Common myeloid progenitor, CD34-positive (primary cell): Measurements from ENCODE around the gene FAM229A.

Experiments
- CTCF ChIA-PET: fragments of 350-600 bp; sonication (Branson Sonifier 250); formaldehyde crosslinking; loops from one replicate; lab custom pipeline; 2021; ENCODE audit warnings: antibody characterized with exemption; lab: Charles Lee
- POLR2A ChIA-PET: fragments of 350-600 bp; sonication (Branson Sonifier 250); formaldehyde crosslinking; loops from one replicate; lab custom pipeline; 2021; ENCODE audit warnings: antibody characterized with exemption; lab: Charles Lee
- DNase-seq, 3 donors: peaks; one replicate each; pipeline versions ENCODE4 v3.0.0 to v3.0.0-alpha.2; 2013
- H3K27ac ChIP-seq, 2 experiments: 1 replicate in 1 of 2; 2 replicates in 1 of 2; pipeline ENCODE4 v1.7.0; 2013; ENCODE audit warnings: inconsistent platforms in 2 of 2, low read length in 2 of 2, mild to moderate bottlenecking in 2 of 2, low read depth in 1 of 2, moderate library complexity in 1 of 2; ENCODE audit not compliant: severe bottlenecking in 2 of 2, insufficient read depth in 1 of 2, poor library complexity in 1 of 2
- H3K27me3 ChIP-seq, 5 experiments: replicated peaks in 2 of 5; 1 replicate in 3 of 5; 2 replicates in 2 of 5; pipeline versions ENCODE4 v1.6.1 to v1.7.0; 2013; ENCODE audit warnings: low read length in 4 of 5, mild to moderate bottlenecking in 2 of 5, moderate library complexity in 2 of 5, inconsistent platforms in 1 of 5; ENCODE audit not compliant: insufficient read depth in 5 of 5, control insufficient read depth in 4 of 5
- H3K36me3 ChIP-seq, 4 experiments: 1 replicate in 2 of 4; 2 replicates in 2 of 4; pipeline versions ENCODE4 v1.6.1 to v1.7.0; 2013; ENCODE audit warnings: low read length in 3 of 4, control low read depth in 1 of 4, mild to moderate bottlenecking in 1 of 4; ENCODE audit not compliant: control insufficient read depth in 4 of 4, insufficient read depth in 4 of 4
- H3K4me1 ChIP-seq, 4 experiments: 1 replicate in 3 of 4; 2 replicates in 1 of 4; pipeline versions ENCODE4 v1.6.1 to v1.7.1; 2013; ENCODE audit warnings: low read length in 3 of 4, mild to moderate bottlenecking in 3 of 4, control low read depth in 1 of 4, inconsistent platforms in 1 of 4, moderate library complexity in 1 of 4; ENCODE audit not compliant: control insufficient read depth in 4 of 4, insufficient read depth in 4 of 4; ENCODE audit errors: control extremely low read depth in 1 of 4
- H3K4me3 ChIP-seq, 7 experiments: 1 replicate in 4 of 7; 2 replicates in 3 of 7; pipeline versions ENCODE4 v1.5.1 to v1.7.0; 2013; ENCODE audit warnings: mild to moderate bottlenecking in 7 of 7, low read length in 6 of 7, moderate library complexity in 6 of 7, inconsistent platforms in 2 of 7, low read depth in 2 of 7, control low read depth in 1 of 7; ENCODE audit not compliant: insufficient read depth in 4 of 7, control insufficient read depth in 1 of 7; ENCODE audit errors: extremely low read depth in 1 of 7
- H3K9me3 ChIP-seq, 5 experiments: 1 replicate in 4 of 5; 2 replicates in 1 of 5; pipeline versions ENCODE4 v1.6.1 to v1.7.1; 2013; ENCODE audit warnings: low read length in 4 of 5, mild to moderate bottlenecking in 2 of 5, inconsistent platforms in 1 of 5, low read depth in 1 of 5, moderate library complexity in 1 of 5; ENCODE audit not compliant: control insufficient read depth in 4 of 5, insufficient read depth in 2 of 5; ENCODE audit errors: control extremely low read depth in 1 of 5
- WGBS: methylation state at CpG from one replicate; pipeline ENCODE4 v1.1.5; 2013; ENCODE audit not compliant: insufficient coverage; 5-methylcytosine and 5-hydroxymethylcytosine counted together

The FAM229A gene

GRCh38 chr1:32377541-32378220 is 15.4 kb upstream of the FAM229A start:
- H3K9me3 ChIP-seq, result no peaks in the 10 kb centered on the region
- no peaks in the 10 kb centered on the region for H3K27me3 ChIP-seq
- POLR2A ChIA-PET, result interaction anchor here (0.9 to 1.2 kb wide), 2 partner anchors 9 to 17 kb away, joined by 3 to 4 read pairs; partner anchors contain the start of gene BSDC1
- H3K27ac ChIP-seq, result no peak overlapping the region
- peaks cover 0 to 3% (median under 1%) of the 10 kb centered on the region in 4 experiments for H3K4me1 ChIP-seq
- over 99% methylated on average over 11 of the region's 12 CpGs for WGBS
- H3K4me3 ChIP-seq, result no peak overlapping the region
- no peak for DNase-seq
- CTCF ChIA-PET, result interaction anchor here (0.8 to 2.6 kb wide), 5 partner anchors 12 to 40 kb away, joined by 3 to 5 read pairs (median 4); no protein-coding TSS in a partner anchor
- H3K36me3 ChIP-seq, result peaks cover 16 to 86% (median 70%) of the 10 kb centered on the region in 4 experiments

- CTCF ChIA-PET, result interaction anchor here (0.7 to 1.8 kb wide), 7 partner anchors 11 to 160 kb away, joined by 3 to 4 read pairs (median 4); no protein-coding TSS in a partner anchor
- Histone ChIP-seq H3K4me3 (no peak overlapping the region), H3K36me3 (peaks cover 13 to 82% (median 67%) of the 10 kb centered on the region in 4 experiments), H3K4me1 (peaks cover 0 to 16% (median 10%) of the 10 kb centered on the region in 4 experiments), H3K27me3 (no peaks in the 10 kb centered on the region), H3K9me3 (no peaks in the 10 kb centered on the region), H3K27ac (no peak overlapping the region)
- WGBS, result 98% methylated on average over 5 of the region's 11 CpGs
- DNase-seq, result no peak
- POLR2A ChIA-PET, result interaction anchor here (0.6 kb wide), 1 partner anchor 76 kb away, joined by 5 read pairs; no protein-coding TSS in a partner anchor
These were observed 13.9 kb upstream of the FAM229A start for GRCh38 chr1:32376199-32376598.

DNA sequence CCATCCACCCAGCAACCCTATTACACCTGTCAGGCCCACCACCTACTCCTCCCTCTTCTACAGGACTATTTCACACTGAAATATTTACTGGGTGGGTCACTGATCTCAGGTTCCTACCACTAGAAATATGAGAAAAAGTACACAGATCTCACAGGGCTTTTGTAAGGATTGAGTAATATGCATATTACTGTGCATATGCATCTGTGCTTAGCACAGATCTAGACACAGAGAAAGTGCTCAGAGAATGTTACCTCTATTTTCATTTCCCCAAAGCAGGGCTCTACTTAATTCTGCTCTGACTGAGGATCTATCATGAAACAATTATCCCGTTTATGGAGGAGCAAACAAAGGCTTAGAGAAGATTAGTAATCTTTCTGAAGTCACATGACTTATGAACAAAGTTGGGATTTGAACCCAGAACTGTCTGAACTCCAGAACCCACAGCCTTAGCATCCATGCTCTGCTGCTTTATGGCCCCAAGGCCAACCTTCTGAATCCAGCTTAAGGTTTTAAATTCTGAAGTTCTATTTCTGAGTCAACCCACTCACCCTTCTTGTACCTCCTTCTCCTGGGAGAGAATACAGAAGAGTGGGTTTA is 11.8 kb upstream of the FAM229A start:
- no peak for DNase-seq
- no peaks in the 10 kb centered on the region for H3K27me3 ChIP-seq
- H3K36me3 ChIP-seq, result peaks cover 8 to 70% (median 61%) of the 10 kb centered on the region in 4 experiments
- no peak overlapping the region for H3K27ac ChIP-seq
- POLR2A ChIA-PET, result interaction anchor here (1.6 to 2.3 kb wide), 2 partner anchors 11 to 38 kb away, joined by 3 to 7 read pairs; partner anchors contain the start of genes FAM229A, MARCKSL1 and TSSK3
- H3K4me3 ChIP-seq, result no peak overlapping the region
- H3K4me1 ChIP-seq, result peaks cover 0 to 16% (median 10%) of the 10 kb centered on the region in 4 experiments
- CTCF ChIA-PET, result interaction anchor here (1.1 kb wide), 1 partner anchor 15 kb away, joined by 3 read pairs; no protein-coding TSS in a partner anchor
- 100% methylated on average over 1 of the region's 1 CpG for WGBS
- H3K9me3 ChIP-seq, result no peaks in the 10 kb centered on the region

DNA sequence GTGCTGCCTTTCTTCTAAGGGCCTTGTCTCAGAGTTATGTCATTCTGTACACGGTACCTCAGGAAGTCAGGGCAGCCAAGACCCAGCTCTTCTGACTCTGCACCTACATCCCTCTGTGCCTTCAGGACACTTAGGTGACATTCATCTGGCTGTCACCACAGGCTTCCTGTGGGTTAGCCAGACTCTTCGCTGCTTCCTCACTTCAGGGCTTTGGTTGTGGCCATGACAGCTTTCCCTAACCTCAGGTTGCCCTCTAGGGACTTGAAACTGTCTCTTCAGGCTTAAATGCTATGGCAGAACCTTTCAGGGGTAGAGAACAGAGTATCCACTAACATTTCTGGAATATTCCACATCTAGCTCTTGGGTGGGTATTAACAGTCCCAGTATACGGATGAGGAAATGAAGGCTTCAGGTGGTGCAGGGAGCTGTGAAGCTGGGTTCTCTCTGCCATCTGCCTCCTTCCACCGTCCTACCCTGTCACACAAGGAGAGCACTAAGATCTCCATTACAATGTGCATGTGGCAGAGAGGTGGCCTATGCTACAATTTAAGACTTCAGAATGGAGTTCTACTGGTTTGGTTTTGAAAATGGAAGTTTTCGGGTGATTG is 10.0 kb upstream of the FAM229A start:
- peak; percentile 74 to 94 (median 94) for DNase-seq
- POLR2A ChIA-PET, result interaction anchor here (0.5 to 3.0 kb wide), 7 partner anchors 9 to 316 kb away, joined by 3 to 23 read pairs (median 3); partner anchors contain the start of genes BSDC1, FAM229A, MARCKSL1 and TSSK3
- Histone ChIP-seq H3K4me1 (peaks cover 0 to 16% (median 10%) of the 10 kb centered on the region in 4 experiments), H3K9me3 (no peaks in the 10 kb centered on the region), H3K4me3 (no peak overlapping the region), H3K36me3 (peaks cover 5 to 69% (median 57%) of the 10 kb centered on the region in 4 experiments), H3K27me3 (no peaks in the 10 kb centered on the region), H3K27ac (no peak overlapping the region)
- 43% methylated on average over 4 of the region's 5 CpGs for WGBS
- CTCF ChIA-PET, result interaction anchor here (0.7 to 3.0 kb wide), 13 partner anchors 9 to 156 kb away, joined by 3 to 22 read pairs (median 5); partner anchors contain the start of genes BSDC1, FAM229A, MARCKSL1 and TSSK3

DNA sequence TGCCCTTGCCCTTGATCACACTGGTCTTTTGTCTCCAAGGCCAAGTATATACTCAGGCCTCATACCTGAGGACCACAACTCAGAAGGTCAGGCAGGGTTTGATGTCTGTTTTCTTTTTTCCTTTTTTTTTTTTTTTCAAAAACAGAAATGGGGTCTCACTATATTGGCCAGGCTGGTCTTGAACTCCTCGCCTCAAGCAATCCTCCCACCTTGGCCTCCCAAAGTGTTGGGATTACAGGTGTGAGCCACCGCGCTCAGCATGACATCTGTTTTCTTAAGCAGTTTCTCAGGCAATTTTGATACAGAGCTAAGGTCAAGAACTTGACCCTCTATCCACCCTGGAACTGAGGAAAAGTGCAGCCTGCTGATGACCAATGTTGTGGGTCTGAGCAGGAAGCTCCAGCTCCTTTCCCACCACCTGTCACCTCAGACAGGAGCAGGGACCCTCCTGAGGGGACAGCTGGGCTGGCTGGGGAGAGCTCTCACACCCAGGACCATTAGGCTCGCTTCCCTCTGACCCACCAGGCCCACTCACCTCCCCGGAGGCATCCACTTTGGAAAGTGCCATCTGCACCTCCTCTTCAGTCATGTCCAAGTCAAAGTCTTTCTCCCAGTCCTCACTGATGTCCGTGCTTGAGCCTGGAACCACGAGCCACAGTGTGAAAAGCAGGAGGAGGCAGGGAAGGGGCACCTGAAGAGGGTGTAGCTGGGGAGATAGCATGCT is 5.8 kb upstream of the FAM229A start:
- POLR2A ChIA-PET, result no interaction called here
- CTCF ChIA-PET, result interaction anchor here (1.1 to 1.9 kb wide), 3 partner anchors 32 to 153 kb away, joined by 3 to 8 read pairs (median 4); partner anchors contain the start of gene MARCKSL1
- no peak for DNase-seq
- no peaks in the 10 kb centered on the region for H3K27me3 ChIP-seq
- H3K27ac ChIP-seq, result no peak overlapping the region
- peaks cover 4 to 71% (median 54%) of the 10 kb centered on the region in 4 experiments for H3K36me3 ChIP-seq
- no peaks in the 10 kb centered on the region for H3K9me3 ChIP-seq
- H3K4me3 ChIP-seq, result no peak overlapping the region
- WGBS, result 80% methylated on average over 1 of the region's 7 CpGs
- H3K4me1 ChIP-seq, result peaks cover 0 to 16% (median 10%) of the 10 kb centered on the region in 4 experiments

- H3K4me3 ChIP-seq, result no peak overlapping the region
- ChIA-PET CTCF (interaction anchor here (0.9 to 1.7 kb wide), 7 partner anchors 12 to 29 kb away, joined by 3 to 4 read pairs (median 3); partner anchors contain the start of gene MARCKSL1), POLR2A (interaction anchor here (0.6 to 1.3 kb wide), 2 partner anchors 28 to 260 kb away, joined by 4 to 7 read pairs; no protein-coding TSS in a partner anchor)
- no peak for DNase-seq
- H3K27ac ChIP-seq, result no peak overlapping the region
- peaks cover 0 to 14% (median 11%) of the 10 kb centered on the region in 4 experiments for H3K4me1 ChIP-seq
- peaks cover 0 to 14% (median 2%) of the 10 kb centered on the region in 5 experiments for H3K27me3 ChIP-seq
- no peaks in the 10 kb centered on the region for H3K9me3 ChIP-seq
- 98% methylated on average over 6 of the region's 6 CpGs for WGBS
- peaks cover 2 to 59% (median 48%) of the 10 kb centered on the region in 4 experiments for H3K36me3 ChIP-seq
These were observed 3.2 kb upstream of the FAM229A start for GRCh38 chr1:32365445-32365844.
